Bronchial epithelial cell (primary cell): ENCODE measurements around the gene TMEM209. TPM values are rescaled to one million over a fixed set of nuclear protein-coding genes. Genes with fewer than 3 reads are reported as not detected.

Experiments used
- DNase-seq: peaks from one replicate; pipeline ENCODE4 v3.0.0-alpha.2; 2010; ENCODE audit warnings: low read depth
- FAIRE-seq: peaks from 2 replicates; lab custom pipeline; 2011; peaks lifted over from hg19 to GRCh38; lab: Jason Lieb, UNC
- H3K27me3 ChIP-seq: 2 replicates; pipeline ENCODE4 v1.5.1; 2011; ENCODE audit warnings: low read length; ENCODE audit not compliant: control insufficient read depth, insufficient read depth
- H3K36me3 ChIP-seq: 2 replicates; pipeline ENCODE4 v1.5.1; 2011; ENCODE audit warnings: low read length; ENCODE audit not compliant: control insufficient read depth, insufficient read depth
- H3K4me3 ChIP-seq: 2 replicates; pipeline ENCODE4 v1.5.1; 2011; ENCODE audit warnings: mild to moderate bottlenecking, low read depth, low read length, control low read depth
- CTCF ChIP-seq: IDR thresholded peaks from 2 replicates; pipeline ENCODE4 v1.5.1; 2011; ENCODE audit warnings: mild to moderate bottlenecking, moderate library complexity, low read length, control low read depth, inconsistent platforms; ENCODE audit not compliant: insufficient read depth, severe bottlenecking
- total RNA-seq: library from RNA; depleted of rRNA; stranded (reverse); fragments of >200 nt; gene quantifications from 2 replicates; pipeline ENCODE4 v1.2.1, GENCODE V29; 2014

The TMEM209 gene
- total RNA-seq, 1 donor from 2014 or later, result 7.4 TPM

GRCh38 chr7:130145424-130146100 is 59.6 kb downstream of the TMEM209 start:
- H3K27me3 ChIP-seq, result no peaks in the 10 kb centered on the region
- no peak for TF ChIP-seq CTCF
- FAIRE-seq, result no peak
- no peak overlapping the region for H3K4me3 ChIP-seq
- DNase-seq, result no peak
- H3K36me3 ChIP-seq, result no peaks in the 10 kb centered on the region

DNA sequence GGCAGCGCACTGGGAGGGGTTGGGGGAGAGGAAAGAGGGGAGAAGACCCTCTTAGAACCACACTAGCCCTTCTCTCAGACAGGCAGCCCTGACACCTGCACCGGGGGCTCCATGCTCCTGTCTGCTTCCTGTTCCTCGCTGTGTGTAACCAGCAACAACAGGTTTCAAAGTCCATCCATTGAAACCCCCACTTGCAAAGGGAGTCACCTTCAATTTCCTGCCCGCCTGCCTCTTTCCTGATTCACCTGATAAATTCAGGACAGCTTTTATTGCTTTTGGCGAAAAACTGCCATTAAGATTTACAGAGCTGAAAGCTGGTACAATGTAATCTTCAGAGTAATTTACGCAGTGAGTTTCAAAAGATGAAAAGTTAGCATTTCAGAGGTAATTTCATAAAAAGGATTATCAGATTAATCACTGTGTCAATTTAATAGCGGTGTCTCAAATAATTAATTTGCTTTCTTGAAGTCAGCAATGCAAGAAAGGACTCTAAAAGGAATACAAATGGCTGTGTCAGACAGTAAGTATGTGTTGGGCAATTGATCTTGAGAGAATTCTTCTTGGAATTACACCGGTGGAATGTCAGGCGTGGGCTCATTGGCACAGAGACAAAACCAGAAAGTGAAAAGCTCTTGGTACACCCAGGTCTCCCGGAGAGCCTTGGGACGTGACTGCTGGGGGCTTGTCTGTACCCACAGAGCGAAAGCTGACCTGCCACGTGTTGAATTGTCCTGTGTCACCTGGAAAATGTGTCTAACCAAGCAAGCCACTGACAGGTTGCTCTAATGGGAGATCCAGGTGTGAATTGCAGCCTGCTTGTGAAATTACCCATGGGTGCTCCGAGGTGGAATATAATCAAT is 60.7 kb downstream of the TMEM209 start:
- no peak for TF ChIP-seq CTCF
- Histone ChIP-seq H3K4me3 (no peak overlapping the region), H3K36me3 (no peaks in the 10 kb centered on the region), H3K27me3 (no peaks in the 10 kb centered on the region)
- peak; percentile 58 for DNase-seq
- no peak for FAIRE-seq

DNA sequence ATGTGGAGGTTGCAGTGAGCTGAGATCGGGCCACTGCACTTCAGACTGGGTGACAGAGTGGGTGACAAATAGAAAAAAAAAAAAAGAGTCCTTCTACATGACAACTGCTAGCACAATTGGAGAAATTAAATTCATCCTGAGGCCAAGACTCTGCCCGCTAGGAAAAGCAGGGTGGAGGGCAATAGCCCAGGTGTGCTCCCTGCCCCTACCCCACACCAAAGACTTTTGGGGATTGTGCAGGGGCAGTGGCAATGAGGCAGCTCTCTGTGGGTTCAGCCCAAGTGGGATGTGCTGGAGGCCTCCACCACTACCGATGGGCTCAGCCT is 61.3 kb downstream of the TMEM209 start:
- Histone ChIP-seq H3K4me3 (no peak overlapping the region), H3K36me3 (no peaks in the 10 kb centered on the region), H3K27me3 (no peaks in the 10 kb centered on the region)
- no peak for TF ChIP-seq CTCF
- no peak for FAIRE-seq
- DNase-seq, result no peak

DNA sequence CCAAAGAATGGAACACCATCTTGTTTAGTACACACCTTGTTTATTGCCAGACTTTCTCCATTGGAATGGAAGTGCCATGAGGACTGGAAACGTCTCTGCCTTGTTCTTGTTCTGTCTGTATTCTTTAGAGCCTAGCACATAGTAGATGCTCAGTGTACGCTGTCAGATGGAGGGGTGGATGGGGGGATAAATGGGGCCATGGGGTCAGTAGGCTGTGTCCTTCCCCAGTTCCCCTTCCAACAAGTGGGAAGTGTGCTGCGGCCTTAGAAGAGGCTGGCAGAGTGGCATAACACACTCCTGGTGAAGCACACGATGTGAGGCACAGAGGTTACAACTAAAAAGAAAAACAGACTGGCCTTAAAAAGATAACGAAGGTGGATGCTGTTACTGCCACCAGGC is 61.9 kb downstream of the TMEM209 start:
- no peak for DNase-seq
- TF ChIP-seq CTCF, result no peak
- no peak for FAIRE-seq

GRCh38 chr7:130142654-130143333 is 62.4 kb downstream of the TMEM209 start:
- Histone ChIP-seq H3K4me3 (no peak overlapping the region), H3K27me3 (no peaks in the 10 kb centered on the region), H3K36me3 (no peaks in the 10 kb centered on the region)
- no peak for DNase-seq
- no peak for FAIRE-seq
- TF ChIP-seq CTCF, result no peak

More for the DNA sequence above, 61.9 kb downstream of the TMEM209 start:
- no peaks in the 10 kb centered on the region for H3K27me3 ChIP-seq
- no peak overlapping the region for H3K4me3 ChIP-seq
- H3K36me3 ChIP-seq, result no peaks in the 10 kb centered on the region
